T-helper 2 cell treated with Interferon-gamma antibody and Interleukin-4, amounts not matched to agents 100 ng/mL and 5 ng/mL, for 36 hours (primary cell): Measurements from ENCODE around the gene UCK2. TPM values are rescaled to one million over a fixed set of nuclear protein-coding genes. Genes with fewer than 3 reads are reported as not detected.

Experiments
- intact Hi-C: fragments of 100-400 bp; cut with micrococcal nuclease; formaldehyde crosslinking; loops from one replicate; pipeline ENCODE4 v1.15.1; 2023
- total RNA-seq: library from RNA; stranded (reverse); gene quantifications from 2 replicates; pipeline ENCODE4 v1.2.3, GENCODE V29; 2022

UCK2 gene
- total RNA-seq, 1 donor from 2014 or later = 52.0 TPM

DNA sequence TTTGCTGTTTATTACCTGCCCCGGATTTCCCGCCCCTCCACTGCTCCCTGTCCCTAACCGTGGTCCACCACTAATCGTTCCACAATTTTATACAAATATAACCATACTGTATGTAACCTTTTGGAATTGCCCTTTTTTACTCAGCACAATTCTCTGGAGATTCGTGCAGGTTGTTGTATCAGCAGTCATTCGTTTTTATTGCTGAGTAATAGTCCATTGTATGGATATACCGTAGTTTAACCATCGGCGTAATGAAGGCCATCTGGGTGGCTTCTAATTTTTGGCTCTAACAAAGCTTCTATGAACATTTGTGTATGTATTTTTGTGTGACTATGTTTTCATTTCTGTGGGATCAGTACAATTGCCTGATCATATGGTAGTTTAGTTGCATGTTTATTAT is 50.0 kb downstream of the UCK2 start:
- intact Hi-C loops = no loop called here

DNA sequence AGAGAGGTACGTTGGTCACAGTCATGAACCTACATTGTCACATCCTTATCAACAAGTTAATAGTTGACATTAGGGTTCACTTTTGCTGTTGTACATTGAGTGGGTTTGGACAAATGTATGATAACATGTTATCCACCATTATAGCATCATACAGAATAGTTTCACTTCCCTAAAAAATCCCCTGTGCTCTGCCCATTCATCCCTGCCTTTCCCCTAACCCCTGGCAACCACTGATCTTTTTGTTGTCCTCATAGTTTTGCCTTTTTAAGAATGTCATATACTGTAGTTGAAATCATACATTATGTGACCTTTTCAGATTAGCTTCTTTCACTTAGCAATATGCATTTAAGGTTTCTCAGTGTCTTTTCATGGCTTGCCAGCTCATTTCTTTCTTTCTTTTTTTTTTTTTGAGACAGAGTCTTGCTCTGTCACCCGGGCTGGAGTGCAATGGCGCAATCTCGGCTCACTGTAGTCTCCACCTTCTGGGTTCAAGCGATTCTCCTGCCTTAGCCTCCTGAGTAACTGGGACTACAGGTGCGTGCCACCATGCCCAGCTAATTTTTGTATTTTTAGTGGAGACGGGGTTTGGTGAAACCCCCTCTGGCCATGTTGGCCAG is 50.6 kb downstream of the UCK2 start:
- intact Hi-C loops = no loop called here

DNA sequence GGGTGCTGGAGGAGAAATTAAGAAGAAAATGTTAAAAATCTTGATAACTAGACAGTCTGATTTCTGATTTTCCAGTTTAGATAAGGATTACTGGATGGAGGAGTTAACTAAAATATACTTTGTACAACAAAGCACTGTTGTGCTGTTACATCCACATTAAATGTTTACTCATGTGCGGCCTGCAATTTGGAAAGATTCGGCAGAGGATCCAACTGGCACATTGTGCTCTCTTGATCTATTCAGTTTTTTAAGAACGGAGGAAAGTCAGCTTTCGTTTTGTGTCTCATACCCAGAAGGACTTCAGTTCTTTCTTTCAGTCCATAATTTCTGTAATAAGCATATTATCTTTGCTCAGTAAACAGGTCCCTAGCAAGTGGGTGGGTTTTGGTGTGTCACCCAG is 52.5 kb downstream of the UCK2 start:
- intact Hi-C loops = no loop called here

DNA sequence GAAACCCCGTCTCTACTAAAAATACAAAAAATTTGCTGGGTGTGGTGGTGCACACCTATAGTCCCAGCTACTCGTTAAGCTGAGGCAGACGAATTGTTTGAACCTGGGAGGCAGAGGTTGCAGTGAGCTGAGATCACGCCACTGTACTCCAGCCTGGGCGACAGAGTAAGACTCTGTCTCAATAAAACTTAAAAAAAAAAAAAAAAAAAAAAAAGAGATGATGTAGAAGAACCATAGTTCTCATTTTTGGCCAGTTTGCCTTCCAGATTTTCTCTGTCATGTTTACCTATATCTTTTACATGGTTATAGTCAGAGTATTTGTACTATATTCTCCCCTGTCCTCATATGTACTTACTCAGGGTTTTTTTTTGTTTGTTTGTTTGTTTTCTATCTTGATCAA is 53.6 kb downstream of the UCK2 start:
- intact Hi-C loops = no loop called here

DNA sequence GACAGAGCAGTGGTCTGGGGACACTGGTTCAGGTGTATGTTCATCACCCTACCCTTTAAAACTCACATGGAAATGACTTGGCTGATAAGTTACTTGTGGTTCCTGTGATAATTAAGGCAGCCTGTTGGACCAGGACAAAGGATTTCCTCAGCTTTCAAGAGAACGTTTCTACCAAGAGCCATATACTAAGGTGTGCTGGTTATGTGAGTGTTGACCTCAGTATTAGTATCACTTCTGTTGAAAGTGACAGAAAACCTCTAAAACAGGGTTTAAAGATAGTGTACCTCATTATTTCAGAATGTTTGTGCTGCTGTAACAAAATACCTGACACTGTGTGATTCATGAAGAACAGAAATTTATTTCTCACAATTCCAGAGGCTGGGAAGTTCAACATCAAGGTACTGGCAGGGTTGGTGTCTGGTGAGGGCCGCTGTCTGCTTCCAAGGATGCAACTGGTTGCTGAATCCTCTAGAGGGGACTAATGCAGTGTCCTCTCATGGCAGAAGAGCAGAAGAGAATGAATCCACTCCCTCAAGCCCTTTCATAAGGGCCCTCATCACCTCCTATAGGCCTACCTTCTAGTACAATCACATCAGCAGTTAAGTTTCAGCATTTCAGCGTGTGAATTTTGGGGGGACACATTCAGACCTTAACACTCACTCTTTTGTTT is 54.9 kb downstream of the UCK2 start:
- intact Hi-C loops = no loop called here

DNA sequence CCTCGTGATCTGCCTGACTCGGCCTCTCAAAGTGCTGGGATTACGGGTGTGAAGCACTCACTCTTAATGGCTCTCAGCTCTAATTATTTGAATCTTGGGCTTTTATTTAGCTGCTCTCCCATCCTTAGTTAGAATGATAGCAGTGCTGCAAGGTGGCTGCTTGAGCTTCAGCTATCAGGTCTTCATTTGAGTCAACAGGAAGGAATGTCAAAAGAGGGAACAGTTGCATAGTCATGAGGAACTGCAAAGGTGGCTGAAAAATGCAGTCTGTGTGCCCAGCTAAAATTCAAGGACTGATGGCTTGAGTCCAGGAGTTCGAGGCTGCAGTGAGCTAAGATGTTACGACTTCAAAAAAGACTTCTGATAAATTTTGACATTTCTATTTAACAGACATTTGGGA is 55.6 kb downstream of the UCK2 start:
- intact Hi-C loops = no loop called here

DNA sequence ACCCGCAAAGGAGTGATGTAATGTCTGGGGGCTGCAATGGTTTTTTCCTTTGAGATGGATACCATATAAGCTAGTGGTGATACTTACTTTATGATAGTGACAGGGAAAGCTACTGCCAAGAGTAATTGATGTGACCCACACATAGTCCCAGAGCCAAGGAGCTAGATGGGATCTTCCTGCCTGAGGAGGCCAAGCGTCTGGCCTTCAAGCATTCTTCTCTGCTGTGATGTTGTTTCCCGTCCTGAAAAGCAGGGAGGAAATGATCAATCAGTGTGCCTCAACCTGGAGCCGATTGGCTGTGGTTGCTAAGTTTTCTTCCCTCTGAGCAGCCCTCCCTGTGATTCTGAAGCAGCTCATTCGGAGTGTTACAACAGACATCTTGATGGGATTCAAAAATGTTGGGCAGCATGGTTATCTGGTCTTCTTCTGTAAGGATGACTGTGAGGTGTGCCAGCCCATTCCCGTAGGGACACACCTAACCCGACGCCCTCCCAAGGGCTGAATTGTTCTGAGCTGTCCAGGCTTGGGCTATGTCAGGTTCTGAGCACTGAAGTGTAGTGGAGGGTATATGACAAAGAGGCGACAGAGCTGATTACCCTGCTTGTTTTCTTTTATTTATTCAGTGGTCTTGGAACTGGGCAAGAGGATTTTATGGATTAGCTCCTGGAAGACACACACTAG is 56.7 kb downstream of the UCK2 start:
- intact Hi-C loops = no loop called here

DNA sequence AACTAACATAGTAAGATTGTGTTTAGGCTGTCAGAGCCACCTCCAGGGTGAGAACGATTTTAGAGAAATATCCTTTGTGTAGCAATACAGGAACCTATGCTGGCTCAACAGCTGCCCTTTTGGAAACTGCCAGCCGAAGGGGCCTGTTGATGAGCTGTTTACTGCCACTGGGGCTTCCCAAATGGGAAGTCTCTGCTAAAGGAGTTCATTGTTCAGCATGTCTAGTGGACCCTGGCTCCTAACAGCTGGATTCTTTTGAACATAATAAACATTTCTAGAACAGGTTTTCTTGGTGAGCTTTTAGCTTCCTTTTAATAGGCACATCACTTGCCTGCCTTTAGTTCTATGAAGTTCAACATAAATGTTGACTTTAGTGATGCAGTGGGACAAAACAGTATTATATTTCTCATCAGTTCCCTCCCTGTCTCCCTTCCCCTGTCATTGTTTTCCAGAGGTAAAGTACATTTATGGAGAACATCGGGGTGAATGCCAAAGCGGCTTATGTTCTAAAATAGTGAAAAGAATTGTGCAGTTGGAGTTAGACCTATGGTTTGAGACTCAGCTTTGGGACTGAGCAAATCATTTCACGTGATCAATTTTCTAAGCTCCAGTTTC is 57.4 kb downstream of the UCK2 start:
- intact Hi-C loops = no loop called here

DNA sequence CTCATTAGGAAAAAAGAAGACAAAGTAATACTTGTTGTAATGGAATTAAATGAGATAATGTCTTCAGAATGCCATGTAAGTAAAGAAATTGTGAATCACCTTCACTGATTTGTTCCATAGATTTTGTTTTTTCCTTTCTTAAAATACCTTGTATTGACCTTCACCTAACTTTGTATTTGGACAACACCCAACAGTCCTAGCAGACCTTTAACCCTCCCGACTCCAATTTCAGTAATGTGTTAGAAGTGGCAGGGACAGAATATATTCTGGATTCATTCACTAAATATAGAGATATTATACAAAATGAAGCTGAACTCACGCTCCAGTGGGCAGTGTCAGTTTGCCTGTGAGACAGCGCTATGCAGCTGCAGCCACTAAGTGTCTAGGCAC is 57.9 kb downstream of the UCK2 start:
- intact Hi-C loops = no loop called here

DNA sequence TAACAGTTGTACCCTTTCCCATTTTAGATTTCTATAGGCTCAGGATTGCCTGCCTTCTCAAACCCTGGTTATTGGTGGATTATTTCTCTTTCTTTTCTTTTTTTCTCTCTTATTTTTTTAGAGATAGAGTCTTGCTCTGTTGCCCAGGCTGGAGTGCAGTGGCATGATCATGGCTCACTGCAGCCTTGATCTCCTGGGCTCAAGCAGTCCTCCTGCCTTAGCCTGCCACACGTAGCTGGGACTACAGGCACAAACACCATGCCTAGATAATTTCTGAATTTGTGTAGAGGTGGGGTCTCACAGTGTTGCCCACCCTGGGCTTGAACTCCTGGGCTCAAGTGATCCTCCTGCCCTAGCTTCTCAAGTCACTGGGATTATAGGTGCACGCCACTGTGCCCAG is 58.8 kb downstream of the UCK2 start:
- intact Hi-C loops = no loop called here

DNA sequence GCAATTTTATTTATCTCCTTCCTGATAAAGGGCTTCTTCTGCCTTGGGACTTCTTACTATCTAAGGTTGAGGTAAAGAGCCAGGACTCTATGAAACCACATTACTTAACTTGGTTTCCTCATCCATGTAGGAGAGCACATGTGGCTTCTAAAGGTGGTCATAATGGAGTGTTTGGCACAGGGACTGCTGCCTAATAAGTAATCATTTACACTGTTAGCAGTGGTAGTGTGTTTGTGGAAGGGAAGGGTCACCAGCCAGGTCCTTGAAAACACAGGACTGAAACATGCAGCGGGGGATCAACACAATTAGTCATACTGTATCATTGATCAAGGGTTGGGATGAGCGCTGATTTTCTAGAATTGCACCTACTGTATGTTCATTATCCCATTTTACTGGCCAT is 59.6 kb downstream of the UCK2 start:
- intact Hi-C loops = no loop called here

DNA sequence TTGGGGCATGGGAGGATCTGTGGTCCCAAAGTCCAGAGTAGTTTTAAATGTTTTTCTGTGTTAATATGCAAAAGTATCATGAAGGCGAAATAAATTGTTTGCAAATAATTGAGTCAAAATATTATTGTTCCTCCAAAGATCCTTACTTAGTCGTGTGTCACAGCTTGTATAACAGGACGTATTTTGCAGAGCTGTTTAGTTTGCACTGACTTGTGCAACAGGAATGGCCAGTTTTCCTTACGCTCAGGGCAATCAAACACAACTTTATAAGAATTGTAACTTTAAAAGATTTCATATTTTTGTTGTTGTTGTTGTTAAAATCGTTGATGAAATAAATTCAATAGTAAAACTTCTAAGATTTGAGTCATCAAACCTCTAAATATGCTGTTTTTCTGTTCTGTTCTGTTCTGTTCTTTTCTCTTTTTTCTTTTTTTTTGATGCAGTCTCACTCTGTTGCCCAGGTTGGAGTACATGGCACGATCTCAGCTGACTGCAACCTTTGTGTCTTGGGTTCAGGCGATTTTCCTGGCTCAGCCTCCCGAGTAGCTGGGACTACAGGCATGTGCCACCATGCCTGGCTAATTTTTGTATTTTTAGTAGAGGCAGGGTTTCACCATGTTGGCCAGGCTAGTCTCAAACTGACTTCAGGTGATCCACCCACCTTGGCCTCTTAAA is 60.6 kb downstream of the UCK2 start:
- intact Hi-C loops = no loop called here

DNA sequence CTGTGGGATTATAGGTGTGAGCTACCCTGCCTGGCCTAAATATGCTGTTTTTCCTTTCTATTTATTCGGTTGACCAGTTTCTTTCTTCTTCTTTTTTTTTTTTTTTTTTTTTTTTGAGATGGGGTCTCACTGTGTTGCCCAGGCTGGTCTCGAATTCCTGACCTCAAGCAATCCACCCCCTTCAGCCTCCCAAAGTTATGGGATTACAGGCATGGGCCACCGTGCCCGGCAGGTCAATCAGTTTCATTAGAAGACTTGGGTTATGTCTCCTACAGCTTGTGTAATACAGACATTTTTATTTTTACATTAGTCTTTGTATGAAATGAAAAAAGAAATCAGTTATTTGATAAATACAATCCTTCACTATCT is 61.1 kb downstream of the UCK2 start:
- intact Hi-C loops = no loop called here

DNA sequence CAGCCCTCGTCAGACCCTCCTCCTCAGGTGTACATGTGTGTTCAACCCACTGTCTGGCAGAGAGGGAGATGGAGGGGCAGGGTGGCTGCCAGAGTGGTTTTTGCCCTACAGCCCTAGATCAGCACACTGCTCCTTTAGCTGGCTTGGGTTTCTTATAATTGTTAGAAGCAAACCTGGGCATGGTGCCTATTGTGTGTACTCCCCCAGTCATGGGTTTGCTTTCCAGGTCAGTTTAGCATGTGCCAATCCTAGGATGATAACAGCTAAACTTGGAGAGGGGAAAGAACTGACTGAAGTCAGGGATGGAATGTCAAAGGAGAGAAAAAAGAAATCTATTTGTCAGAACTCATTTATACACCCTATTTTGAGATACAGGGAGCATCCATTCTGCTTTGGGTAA is 63.3 kb downstream of the UCK2 start:
- intact Hi-C loops = no loop called here

DNA sequence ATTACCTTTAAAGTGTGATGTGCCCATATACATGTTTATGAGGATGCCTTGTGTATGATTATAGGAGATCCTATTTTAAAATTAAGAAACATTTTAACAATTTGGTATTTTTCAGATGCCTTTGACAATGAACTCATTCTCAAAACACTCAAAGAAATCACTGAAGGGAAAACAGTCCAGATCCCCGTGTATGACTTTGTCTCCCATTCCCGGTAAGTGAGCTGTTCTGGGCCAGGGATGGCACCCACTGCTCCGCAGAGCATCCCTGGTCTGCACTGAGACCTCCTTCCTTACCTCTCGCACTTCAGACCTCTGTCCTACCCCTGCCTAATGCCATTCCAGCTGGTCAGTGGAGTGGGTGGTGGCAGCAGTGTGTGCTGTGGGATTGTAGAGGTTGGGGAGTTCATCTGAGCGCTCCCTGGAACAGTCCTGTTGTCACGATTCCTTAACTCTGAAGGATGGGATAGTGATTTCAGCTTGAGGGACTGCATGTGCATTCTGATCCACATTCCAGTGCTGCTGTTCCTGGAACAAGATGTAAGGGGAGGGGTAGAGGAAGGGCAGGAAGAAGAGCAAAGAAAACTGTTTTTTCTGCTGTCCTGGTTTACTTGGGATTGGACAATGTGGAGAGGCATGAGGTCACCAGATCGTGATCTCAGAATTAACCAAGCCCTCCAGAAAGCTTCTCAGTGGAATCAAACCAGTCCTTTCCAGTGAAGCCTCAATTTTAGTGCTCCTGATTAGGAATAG is 63.9 kb downstream of the UCK2 start:
- intact Hi-C loops = no loop called here

DNA sequence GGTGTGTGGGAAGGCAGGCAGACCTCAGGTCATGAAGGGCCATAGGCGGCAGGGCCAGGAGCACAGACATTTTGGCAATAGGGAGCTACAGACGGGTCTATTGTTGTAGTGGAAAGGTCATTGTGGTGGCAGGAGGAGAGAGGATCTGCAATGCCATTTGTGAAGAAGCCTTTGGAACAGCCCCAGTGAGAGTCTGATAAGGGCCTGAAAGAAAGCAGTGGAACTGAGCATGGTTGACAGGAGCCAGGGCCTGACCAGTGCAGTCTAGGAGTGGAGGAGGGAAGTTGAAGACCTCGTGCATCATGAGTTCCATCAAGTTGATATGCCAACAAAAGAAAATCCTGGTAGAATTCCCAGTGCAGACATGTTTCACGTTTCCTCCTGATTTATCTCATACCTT is 65.5 kb downstream of the UCK2 start:
- intact Hi-C loops = no loop called here

DNA sequence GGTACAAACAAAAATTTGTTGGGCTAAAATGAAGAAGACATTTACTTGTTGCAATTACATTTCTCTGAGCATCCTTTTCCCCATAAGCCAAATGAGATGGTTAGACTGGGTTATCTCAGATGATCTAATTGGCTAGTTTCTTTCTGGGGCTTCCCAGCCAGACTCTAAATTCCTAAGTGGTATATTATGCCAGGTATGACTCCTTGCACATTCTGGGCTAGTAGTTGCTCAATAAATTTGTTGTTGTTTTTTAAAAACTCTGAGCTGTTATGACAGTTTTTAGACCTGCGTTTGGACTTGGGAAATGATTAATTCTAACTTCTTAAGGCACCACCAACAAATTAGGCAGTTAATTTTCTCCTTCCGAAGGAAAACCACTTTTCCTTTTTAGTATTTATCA is 66.1 kb downstream of the UCK2 start:
- intact Hi-C loops = no loop called here

DNA sequence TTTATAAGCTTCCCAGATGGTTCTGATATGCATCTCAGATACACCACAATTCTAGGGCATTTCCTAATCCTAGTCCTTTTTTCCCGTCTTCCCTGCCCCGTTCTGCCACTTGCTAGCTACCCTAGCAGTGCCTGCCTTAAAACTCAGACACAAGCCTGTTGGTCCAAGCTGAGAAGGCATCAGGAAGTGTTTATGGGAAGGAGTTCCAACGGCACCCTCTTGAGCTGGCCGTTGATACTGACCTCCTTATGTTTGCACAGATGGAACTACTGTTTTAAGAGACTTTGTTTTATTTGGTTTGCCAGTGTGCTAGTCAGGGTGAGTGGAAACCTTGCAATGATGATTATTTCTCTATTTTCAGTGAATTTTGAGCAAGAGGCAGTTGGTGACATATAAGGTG is 67.2 kb downstream of the UCK2 start:
- intact Hi-C loops = no loop called here

DNA sequence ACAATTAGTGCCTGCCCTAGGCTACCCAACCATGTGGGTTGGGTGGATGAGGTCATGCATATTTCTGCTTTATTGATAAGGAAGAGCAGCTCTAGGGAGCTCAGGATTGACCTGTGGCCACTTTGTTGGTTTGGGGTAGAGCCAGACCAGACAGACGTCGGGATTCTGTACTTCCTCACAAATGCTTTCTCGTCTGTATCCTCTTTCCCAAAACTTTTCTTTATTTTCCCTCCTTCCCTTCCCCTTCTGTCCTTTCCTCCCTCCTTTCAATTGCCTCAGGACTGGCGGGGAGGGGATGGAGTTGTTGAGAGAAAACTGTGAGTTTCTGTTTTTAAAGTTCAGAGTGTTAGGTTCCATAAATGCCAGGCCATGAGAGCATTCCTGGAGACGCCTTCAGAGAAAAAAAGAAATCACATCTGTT is 68.0 kb downstream of the UCK2 start:
- intact Hi-C loops = no loop called here

DNA sequence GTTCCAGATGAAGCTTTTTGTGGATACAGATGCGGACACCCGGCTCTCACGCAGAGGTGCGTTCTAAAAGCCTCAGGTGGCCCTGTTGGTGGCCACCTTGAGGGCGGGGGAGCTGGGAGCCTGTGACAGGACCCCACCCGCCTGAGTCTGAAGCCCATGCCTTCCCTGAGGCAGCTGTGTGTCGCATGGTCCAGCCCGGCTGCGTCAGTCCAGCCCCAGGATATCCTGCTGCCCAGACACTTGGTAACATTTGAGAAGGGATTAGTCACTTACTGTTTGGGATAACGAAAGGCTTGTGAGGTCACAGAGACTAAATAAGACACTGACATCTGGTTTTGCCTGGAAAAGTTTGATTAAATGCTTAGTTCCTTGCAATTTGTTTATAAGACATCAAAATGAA is 68.9 kb downstream of the UCK2 start:
- intact Hi-C loops = no loop called here
